ENCODE results near the gene SEMA3D.

DNA sequence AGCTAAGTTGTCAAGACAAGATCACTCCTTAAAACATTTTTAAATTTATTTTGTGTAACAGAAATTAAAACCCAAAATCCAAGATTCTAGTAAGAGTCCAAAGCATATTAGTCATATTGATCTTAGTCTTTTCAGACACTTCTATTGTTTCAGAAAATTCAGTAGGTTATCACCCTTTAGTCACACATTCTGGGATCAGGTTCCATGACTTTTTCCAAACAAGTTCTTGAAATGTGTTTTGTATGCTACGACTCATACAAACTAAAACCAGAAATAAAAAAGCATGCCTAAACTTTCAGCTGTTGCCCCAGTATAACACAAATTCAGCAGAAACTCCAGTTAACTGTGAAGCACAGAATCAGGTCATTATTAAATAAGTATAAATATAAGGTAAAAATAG, 10.7 kb downstream of the SEMA3D start:
- TF ChIP-seq, protein P1, sequence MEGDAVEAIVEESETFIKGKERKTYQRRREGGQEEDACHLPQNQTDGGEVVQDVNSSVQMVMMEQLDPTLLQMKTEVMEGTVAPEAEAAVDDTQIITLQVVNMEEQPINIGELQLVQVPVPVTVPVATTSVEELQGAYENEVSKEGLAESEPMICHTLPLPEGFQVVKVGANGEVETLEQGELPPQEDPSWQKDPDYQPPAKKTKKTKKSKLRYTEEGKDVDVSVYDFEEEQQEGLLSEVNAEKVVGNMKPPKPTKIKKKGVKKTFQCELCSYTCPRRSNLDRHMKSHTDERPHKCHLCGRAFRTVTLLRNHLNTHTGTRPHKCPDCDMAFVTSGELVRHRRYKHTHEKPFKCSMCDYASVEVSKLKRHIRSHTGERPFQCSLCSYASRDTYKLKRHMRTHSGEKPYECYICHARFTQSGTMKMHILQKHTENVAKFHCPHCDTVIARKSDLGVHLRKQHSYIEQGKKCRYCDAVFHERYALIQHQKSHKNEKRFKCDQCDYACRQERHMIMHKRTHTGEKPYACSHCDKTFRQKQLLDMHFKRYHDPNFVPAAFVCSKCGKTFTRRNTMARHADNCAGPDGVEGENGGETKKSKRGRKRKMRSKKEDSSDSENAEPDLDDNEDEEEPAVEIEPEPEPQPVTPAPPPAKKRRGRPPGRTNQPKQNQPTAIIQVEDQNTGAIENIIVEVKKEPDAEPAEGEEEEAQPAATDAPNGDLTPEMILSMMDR (IDR thresholded peaks at IDR 0.05; ENCODE audit: low read depth, low read length) = no peak
- no peak for TF ChIP-seq EZH2phosphoT487 (IDR thresholded peaks at IDR 0.05; ENCODE audit: low read depth)
